ENCODE measurements around the gene SPATA20. TPM values are rescaled to one million over a fixed set of nuclear protein-coding genes. Genes with fewer than 3 reads are reported as not detected.

SPATA20 gene
- total RNA-seq, 2 experiments from 2014 or later: 7.9 to 8.3 TPM

DNA sequence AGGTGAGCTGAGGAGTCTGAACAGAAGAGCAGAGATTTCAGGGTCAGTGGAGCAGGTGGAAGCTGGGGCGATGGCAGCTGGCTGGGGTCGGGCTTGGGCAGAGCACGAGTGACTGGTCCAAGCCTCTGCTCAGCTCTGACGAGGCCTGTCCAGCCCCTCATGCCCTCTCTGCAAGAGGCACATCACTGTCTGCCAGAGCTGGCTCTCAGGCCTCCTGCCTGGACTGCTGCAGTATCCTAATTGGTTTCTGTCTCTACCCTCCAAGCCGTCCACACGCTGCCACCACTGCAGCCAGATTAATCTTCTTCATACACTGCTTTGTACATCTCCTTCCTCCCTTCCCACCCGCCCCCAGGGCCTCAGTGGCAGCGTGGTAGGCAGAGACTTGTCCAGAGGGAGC lies 38.9 kb downstream of the SPATA20 start:
- BruUV-seq (replicated peaks): no TSS peak
- POLR2A ChIA-PET: no interaction called here

DNA sequence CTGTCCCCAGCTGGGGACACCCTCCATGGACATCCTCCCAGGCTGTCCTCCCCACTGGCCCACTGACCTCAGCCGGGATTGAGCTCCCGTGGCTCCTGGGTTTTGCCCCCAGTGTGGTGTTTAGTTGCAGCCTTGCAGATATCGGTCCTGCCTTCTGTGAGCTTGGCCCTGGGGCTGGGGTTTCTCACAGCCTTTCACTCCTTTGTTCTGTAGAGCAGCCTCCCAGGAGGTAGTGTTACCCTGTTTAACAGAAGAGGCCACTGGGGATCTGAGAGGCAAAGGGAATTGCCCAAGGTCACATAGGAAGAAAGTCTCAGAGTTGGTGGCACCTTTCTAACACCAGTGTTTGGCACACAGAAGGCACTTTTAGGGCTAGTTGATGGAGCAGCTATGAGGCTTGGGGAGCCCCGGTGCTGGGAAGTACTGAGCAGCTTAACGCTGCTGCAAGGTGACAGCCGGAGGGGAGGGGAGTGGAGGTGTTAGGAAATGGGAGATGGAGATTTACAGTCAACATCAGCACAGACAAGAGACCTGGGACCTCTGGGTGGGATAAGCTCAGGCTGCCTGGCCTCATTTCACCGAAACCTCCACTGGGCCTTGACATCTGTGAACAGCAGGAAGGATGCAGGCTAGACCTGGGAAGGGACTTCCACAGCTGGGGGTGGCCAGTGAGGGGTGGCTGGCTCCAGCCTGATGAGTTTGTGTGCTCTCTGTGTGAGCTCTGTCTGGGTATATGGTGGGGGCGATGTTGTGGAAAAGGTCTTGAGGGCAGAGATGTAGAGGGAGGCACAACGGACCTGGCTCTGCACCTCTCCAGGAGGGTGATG lies 39.7 kb downstream of the SPATA20 start:
- TF ChIP-seq, protein P1, sequence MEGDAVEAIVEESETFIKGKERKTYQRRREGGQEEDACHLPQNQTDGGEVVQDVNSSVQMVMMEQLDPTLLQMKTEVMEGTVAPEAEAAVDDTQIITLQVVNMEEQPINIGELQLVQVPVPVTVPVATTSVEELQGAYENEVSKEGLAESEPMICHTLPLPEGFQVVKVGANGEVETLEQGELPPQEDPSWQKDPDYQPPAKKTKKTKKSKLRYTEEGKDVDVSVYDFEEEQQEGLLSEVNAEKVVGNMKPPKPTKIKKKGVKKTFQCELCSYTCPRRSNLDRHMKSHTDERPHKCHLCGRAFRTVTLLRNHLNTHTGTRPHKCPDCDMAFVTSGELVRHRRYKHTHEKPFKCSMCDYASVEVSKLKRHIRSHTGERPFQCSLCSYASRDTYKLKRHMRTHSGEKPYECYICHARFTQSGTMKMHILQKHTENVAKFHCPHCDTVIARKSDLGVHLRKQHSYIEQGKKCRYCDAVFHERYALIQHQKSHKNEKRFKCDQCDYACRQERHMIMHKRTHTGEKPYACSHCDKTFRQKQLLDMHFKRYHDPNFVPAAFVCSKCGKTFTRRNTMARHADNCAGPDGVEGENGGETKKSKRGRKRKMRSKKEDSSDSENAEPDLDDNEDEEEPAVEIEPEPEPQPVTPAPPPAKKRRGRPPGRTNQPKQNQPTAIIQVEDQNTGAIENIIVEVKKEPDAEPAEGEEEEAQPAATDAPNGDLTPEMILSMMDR (conservative IDR thresholded peaks at IDR 0.05; ENCODE audit: low read length): no peak
- TF ChIP-seq EZH2phosphoT487 (IDR thresholded peaks at IDR 0.05; ENCODE audit: borderline replicate concordance, low read depth, low read length): no peak
- Histone ChIP-seq H2AFZ (ENCODE audit: low read length) (no peak overlapping the region), H3K4me3 (ENCODE audit: low read depth, low read length, poor library complexity, severe bottlenecking) (no peak overlapping the region), H3K4me1 (ENCODE audit: insufficient read depth, low read length, poor library complexity, severe bottlenecking) (no peaks in the 10 kb centered on the region), H3K27ac (ENCODE audit: low read depth, low read length, poor library complexity, severe bottlenecking) (no peak overlapping the region), H3K9me3 (ENCODE audit: low read length) (no peaks in the 10 kb centered on the region), H3K9me2 (ENCODE audit: insufficient read depth, low read length) (no peaks in the 10 kb centered on the region), H3K36me3 (ENCODE audit: insufficient read depth, low read length) (no peaks in the 10 kb centered on the region), H3K4me2 (ENCODE audit: low read length) (no peak overlapping the region), H3K79me2 (ENCODE audit: insufficient read depth, low read depth, low read length) (no peaks in the 10 kb centered on the region), H4K20me1 (ENCODE audit: insufficient read depth, low read length) (no peaks in the 10 kb centered on the region)
- ChIA-PET POLR2A (no interaction called here), CTCF (ENCODE audit: unreplicated experiment) (no interaction called here)
- DNase-seq (ENCODE audit: low spot score): no peak
- BruUV-seq (replicated peaks): no TSS peak
- intact Hi-C loops (cut with micrococcal nuclease; ENCODE audit: unreplicated experiment): no loop called here

More for the DNA sequence above, 38.9 kb downstream of the SPATA20 start:
- DNase-seq (ENCODE audit: low spot score): no peak
- TF ChIP-seq, protein P1 (conservative IDR thresholded peaks at IDR 0.05; ENCODE audit: low read length): no peak
- no peak for TF ChIP-seq EZH2phosphoT487 (IDR thresholded peaks at IDR 0.05; ENCODE audit: borderline replicate concordance, low read depth, low read length)
- Histone ChIP-seq H3K36me3 (ENCODE audit: insufficient read depth, low read length) (no peaks in the 10 kb centered on the region), H4K20me1 (ENCODE audit: insufficient read depth, low read length) (no peaks in the 10 kb centered on the region), H3K4me3 (ENCODE audit: low read depth, low read length, poor library complexity, severe bottlenecking) (no peak overlapping the region), H3K4me2 (ENCODE audit: low read length) (no peak overlapping the region), H3K9me3 (ENCODE audit: low read length) (no peaks in the 10 kb centered on the region), H3K4me1 (ENCODE audit: insufficient read depth, low read length, poor library complexity, severe bottlenecking) (no peaks in the 10 kb centered on the region), H2AFZ (ENCODE audit: low read length) (no peak overlapping the region), H3K27ac (ENCODE audit: low read depth, low read length, poor library complexity, severe bottlenecking) (no peak overlapping the region), H3K9me2 (ENCODE audit: insufficient read depth, low read length) (no peaks in the 10 kb centered on the region), H3K79me2 (ENCODE audit: insufficient read depth, low read depth, low read length) (no peaks in the 10 kb centered on the region)
- intact Hi-C loops (cut with micrococcal nuclease; ENCODE audit: unreplicated experiment): no loop called here
- CTCF ChIA-PET (ENCODE audit: unreplicated experiment): no interaction called here

DNA sequence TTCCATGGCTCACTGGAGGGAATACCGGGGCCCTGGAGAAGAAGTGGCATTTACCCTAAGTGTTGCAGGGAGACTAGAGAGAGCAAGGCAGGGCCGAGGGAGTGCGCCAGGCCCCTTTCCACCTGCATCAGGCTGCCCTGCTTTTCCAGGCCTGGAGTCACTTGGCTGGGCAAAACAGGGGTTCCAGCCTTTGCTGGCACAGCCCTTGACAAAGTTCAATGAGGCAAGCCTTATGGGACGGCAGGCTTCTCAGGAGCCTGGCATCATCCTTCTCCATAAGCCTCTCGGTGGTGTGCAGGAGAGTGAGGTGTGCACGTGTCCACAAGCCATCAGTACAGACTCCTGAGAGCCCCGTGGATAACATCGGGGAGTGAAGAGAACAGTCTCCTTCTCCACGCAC lies 40.6 kb downstream of the SPATA20 start:
- H3K9me2 ChIP-seq (ENCODE audit: insufficient read depth, low read length): no peaks in the 10 kb centered on the region
- no peak overlapping the region for H2AFZ ChIP-seq (ENCODE audit: low read length)
- H3K4me1 ChIP-seq (ENCODE audit: insufficient read depth, low read length, poor library complexity, severe bottlenecking): no peaks in the 10 kb centered on the region
- H3K79me2 ChIP-seq (ENCODE audit: insufficient read depth, low read depth, low read length): no peaks in the 10 kb centered on the region
- TF ChIP-seq, protein P1 (conservative IDR thresholded peaks at IDR 0.05; ENCODE audit: low read length): no peak
- TF ChIP-seq EZH2phosphoT487 (IDR thresholded peaks at IDR 0.05; ENCODE audit: borderline replicate concordance, low read depth, low read length): no peak
- no peak overlapping the region for H3K4me2 ChIP-seq (ENCODE audit: low read length)
- H3K9me3 ChIP-seq (ENCODE audit: low read length): no peaks in the 10 kb centered on the region
- no peak overlapping the region for H3K27ac ChIP-seq (ENCODE audit: low read depth, low read length, poor library complexity, severe bottlenecking)
- no peaks in the 10 kb centered on the region for H3K36me3 ChIP-seq (ENCODE audit: insufficient read depth, low read length)
- POLR2A ChIA-PET: no interaction called here
- BruUV-seq (replicated peaks): no TSS peak
- no peak overlapping the region for H3K4me3 ChIP-seq (ENCODE audit: low read depth, low read length, poor library complexity, severe bottlenecking)
- no peak for DNase-seq (ENCODE audit: low spot score)
- no peaks in the 10 kb centered on the region for H4K20me1 ChIP-seq (ENCODE audit: insufficient read depth, low read length)
- CTCF ChIA-PET (ENCODE audit: unreplicated experiment): no interaction called here
- intact Hi-C loops (cut with micrococcal nuclease; ENCODE audit: unreplicated experiment): no loop called here

Data from OCI-LY7 (cell line).